ENCODE results near the gene SOHLH2.
A peak's percentile ranks its signal among the peaks of the same experiment; 100 is the strongest.

Gene SOHLH2

GRCh38 chr13:36130552-36131221 is 83.7 kb downstream of the SOHLH2 start:
- DNase-seq, result peak in 1 of 2 donors; percentile 4

GRCh38 chr13:36130193-36130551 is 84.2 kb downstream of the SOHLH2 start:
- no peak for DNase-seq

- DNase-seq, result no peak
These were observed 84.8 kb downstream of the SOHLH2 start for GRCh38 chr13:36129539-36129938.

GRCh38 chr13:36126491-36126890 is 87.9 kb downstream of the SOHLH2 start:
- no peak for DNase-seq

- no peak for DNase-seq
These were observed 88.5 kb downstream of the SOHLH2 start for GRCh38 chr13:36125841-36126240.

GRCh38 chr13:36124236-36124822 is 90.0 kb downstream of the SOHLH2 start:
- peak in 1 of 2 donors; percentile 14 for DNase-seq

Data from hippocampal formation (tissue), 2 donors.